A673 (cell line): Measurements from ENCODE around the gene METTL27. TPM values are rescaled to one million over a fixed set of nuclear protein-coding genes. Genes with fewer than 3 reads are reported as not detected.
"Not testable (repeated sequence)": the region's sequence is repeated elsewhere in the genome, so short reads cannot be mapped to it uniquely, and the experiment has no call there.

Source experiments
- BruUV-seq: library from RNA; stranded (reverse); fragments of 400-500 nt; replicated peaks from 2 replicates; lab custom pipeline; 2021; lab: Mats Ljungman, UMichigan
- CTCF ChIA-PET: fragments of 300-600 bp; sonication (Branson Sonifier 250); formaldehyde crosslinking; loops from one replicate; lab custom pipeline; 2022; ENCODE audit warnings: antibody characterized with exemption; lab: Charles Lee
- POLR2A ChIA-PET: fragments of 300-600 bp; sonication (Branson Sonifier 250); formaldehyde crosslinking; loops from one replicate; lab custom pipeline; 2022; ENCODE audit warnings: antibody characterized with exemption; ENCODE audit not compliant: low non-redundant PET; lab: Charles Lee
- DNase-seq: peaks from one replicate; pipeline ENCODE4 v3.0.0-alpha.2; 2015; ENCODE audit warnings: low spot score
- H3K27ac ChIP-seq: fragments of 200-600 bp; sonication (generic); 2 replicates; pipeline ENCODE4 v1.5.1; 2016; ENCODE audit warnings: mixed run types, low read depth, mild to moderate bottlenecking, mixed read lengths, antibody characterized with exemption, low read length; ENCODE audit not compliant: poor library complexity, severe bottlenecking
- H3K27me3 ChIP-seq: fragments of 200-600 bp; sonication (generic); replicated peaks from 2 replicates; pipeline ENCODE4 v1.6.1; 2017; ENCODE audit warnings: mixed run types, low read depth, mild to moderate bottlenecking, mixed read lengths, antibody characterized with exemption, low read length; ENCODE audit not compliant: insufficient read depth, poor library complexity
- H3K36me3 ChIP-seq: fragments of 200-600 bp; sonication (generic); 2 replicates; pipeline ENCODE4 v1.6.1; 2016; ENCODE audit warnings: mixed run types, mild to moderate bottlenecking, mixed read lengths, antibody characterized with exemption, low read length; ENCODE audit not compliant: insufficient read depth, poor library complexity, severe bottlenecking
- H3K4me1 ChIP-seq: fragments of 200-600 bp; sonication (generic); 2 replicates; pipeline ENCODE4 v1.6.1; 2017; ENCODE audit warnings: mixed run types, mild to moderate bottlenecking, mixed read lengths, antibody characterized with exemption, low read length; ENCODE audit not compliant: insufficient read depth, poor library complexity, severe bottlenecking
- H3K4me3 ChIP-seq: fragments of 200-600 bp; sonication (generic); 2 replicates; pipeline ENCODE4 v1.5.1; 2016; ENCODE audit warnings: low read depth, mixed run types, mild to moderate bottlenecking, mixed read lengths, low read length; ENCODE audit not compliant: poor library complexity, severe bottlenecking
- H3K9me3 ChIP-seq: fragments of 200-600 bp; sonication (generic); 2 replicates; pipeline ENCODE4 v1.6.1; 2016; ENCODE audit warnings: mixed run types, low read depth, mild to moderate bottlenecking, mixed read lengths, antibody characterized with exemption, low read length; ENCODE audit not compliant: poor library complexity, severe bottlenecking
- CTCF ChIP-seq: fragments of 300-800, 200-600 bp; sonication (generic); conservative IDR thresholded peaks from 2 replicates; pipeline ENCODE4 v1.5.1; 2017; ENCODE audit warnings: low read depth, mild to moderate bottlenecking, antibody characterized with exemption, low read length, moderate library complexity, mixed read lengths
- EZH2 ChIP-seq: fragments of 200-600 bp; sonication (generic); IDR thresholded peaks from 2 replicates; pipeline ENCODE4 v1.6.1; 2017; ENCODE audit warnings: borderline replicate concordance, low read depth, mild to moderate bottlenecking, mixed read lengths, antibody characterized with exemption, low read length; ENCODE audit not compliant: poor library complexity, severe bottlenecking
- intact Hi-C: fragments of 100-400 bp; cut with micrococcal nuclease; formaldehyde crosslinking; loops from one replicate; pipeline ENCODE4 v1.10.0; 2022; ENCODE audit not compliant: unreplicated experiment
- total RNA-seq: library from RNA; stranded (reverse); gene quantifications from 2 replicates; pipeline ENCODE4 v1.2.3, GENCODE V29; 2021

The METTL27 gene
- total RNA-seq, 1 experiment from 2014 or later, result not detected

- TF ChIP-seq CTCF (no peak), EZH2 (no peak)
- H3K27ac ChIP-seq, result no peak overlapping the region
- H3K4me3 ChIP-seq, result no peak overlapping the region
- ChIA-PET CTCF (no interaction called here), POLR2A (no interaction called here)
- no peak for DNase-seq
- no peaks in the 10 kb centered on the region for H3K4me1 ChIP-seq
- no peaks in the 10 kb centered on the region for H3K9me3 ChIP-seq
- no peaks in the 10 kb centered on the region for H3K36me3 ChIP-seq
- H3K27me3 ChIP-seq, result no peaks in the 10 kb centered on the region
- no TSS peak for BruUV-seq
- intact Hi-C loops, result no loop called here
Observed at GRCh38 chr7:73823257-73823656, 19.1 kb downstream of the METTL27 start.

- H3K4me3 ChIP-seq, result no peak overlapping the region
- ChIA-PET POLR2A (no interaction called here), CTCF (no interaction called here)
- BruUV-seq, result no TSS peak
- H3K27ac ChIP-seq, result no peak overlapping the region
- no peak for DNase-seq
- no peaks in the 10 kb centered on the region for H3K9me3 ChIP-seq
- no peaks in the 10 kb centered on the region for H3K27me3 ChIP-seq
- intact Hi-C loops, result no loop called here
- TF ChIP-seq EZH2 (no peak), CTCF (no peak)
- no peaks in the 10 kb centered on the region for H3K36me3 ChIP-seq
- no peaks in the 10 kb centered on the region for H3K4me1 ChIP-seq
Observed at GRCh38 chr7:73822319-73823173, 19.8 kb downstream of the METTL27 start.

GRCh38 chr7:73821597-73822285, 20.6 kb downstream of the METTL27 start:
- POLR2A ChIA-PET, CTCF ChIA-PET, BruUV-seq, H3K27me3 ChIP-seq, H3K4me1 ChIP-seq, H3K36me3 ChIP-seq, intact Hi-C loops, H3K27ac ChIP-seq, H3K4me3 ChIP-seq, H3K9me3 ChIP-seq, DNase-seq: not testable (repeated sequence)
